ENCODE results near the gene ZNF772. TPM values are rescaled to one million over a fixed set of nuclear protein-coding genes. Genes with fewer than 3 reads are reported as not detected.

The ZNF772 gene
- polyA plus RNA-seq, 1 of the 3 experiments (the other 2 are of a cell fraction), result 0.99 TPM

- ChIA-PET POLR2A (no interaction called here), CTCF (no interaction called here)
- Histone ChIP-seq H2AFZ (ENCODE audit: low read depth) (no peak overlapping the region), H3K9ac (no peak overlapping the region), H3K79me2 (ENCODE audit: insufficient read depth) (peaks cover 48% of the 10 kb centered on the region), H3F3A (replicated peaks; ENCODE audit: insufficient read depth) (no peaks in the 10 kb centered on the region), H3K4me2 (no peak overlapping the region), H3K4me1 (ENCODE audit: control insufficient read depth in 1 of 2, insufficient read depth in 2 of 2, low read depth in 1 of 2, low read length in 1 of 2) (no peaks in the 10 kb centered on the region; a peak in 1 of 4 replicates), H3K27me3 (ENCODE audit: insufficient read depth) (no peaks in the 10 kb centered on the region), H3K9me2 (no peaks in the 10 kb centered on the region), H3K27ac (ENCODE audit: low read depth in 2 of 2, low read length in 1 of 2) (no peak overlapping the region), H3K36me3 (replicated peaks in 1 of 2; ENCODE audit: control insufficient read depth in 1 of 2, insufficient read depth in 2 of 2, low read length in 1 of 2) (peaks cover 20 to 26% of the 10 kb centered on the region in 2 experiments), H4K20me1 (ENCODE audit: insufficient read depth) (no peaks in the 10 kb centered on the region), H3K4me3 (ENCODE audit: low read depth in 2 of 2, low read length in 1 of 2) (no peak overlapping the region), H3K9me3 (no peaks in the 10 kb centered on the region)
- 92% methylated on average over 5 of the region's 5 CpGs for WGBS (ENCODE audit: low lambda C conversion rate)
- no peak for DNase-seq
- no peak for TF ChIP-seq RCOR1 (IDR thresholded peaks at IDR 0.05; ENCODE audit: low read length)
- TF ChIP-seq POLR2AphosphoS5 (IDR thresholded peaks at IDR 0.05; ENCODE audit: low read depth, low read length), result no peak
- TF ChIP-seq GABPA (IDR thresholded peaks at IDR 0.05; ENCODE audit: low read depth), result no peak
- TF ChIP-seq JUND (IDR thresholded peaks at IDR 0.05), result no peak
- TF ChIP-seq YY1 (IDR thresholded peaks at IDR 0.05; ENCODE audit: low read depth), result no peak
- TF ChIP-seq RFX5 (IDR thresholded peaks at IDR 0.05; ENCODE audit: low read length), result no peak
- no peak for TF ChIP-seq RAD21 (IDR thresholded peaks at IDR 0.05; ENCODE audit: low read length)
- TF ChIP-seq SMC3 (IDR thresholded peaks at IDR 0.05; ENCODE audit: low read depth, low read length), result no peak
- TF ChIP-seq GATA2 (CRISPR knock-in tag; IDR thresholded peaks at IDR 0.05), result no peak
- TF ChIP-seq TCF12 (IDR thresholded peaks at IDR 0.05), result no peak
- TF ChIP-seq TAF1 (IDR thresholded peaks at IDR 0.05; ENCODE audit: borderline replicate concordance, low read depth, low read length), result no peak
- no peak for TF ChIP-seq IRF3 (IDR thresholded peaks at IDR 0.05; ENCODE audit: low read depth, low read length)
- no peak for TF ChIP-seq EP300 (IDR thresholded peaks at IDR 0.05; ENCODE audit: borderline replicate concordance in 1 of 2, low read depth in 1 of 2, low read length in 1 of 2)
- no peak for TF ChIP-seq ELF1 (IDR thresholded peaks at IDR 0.05)
- no peak for TF ChIP-seq USF1 (IDR thresholded peaks at IDR 0.05; ENCODE audit: borderline replicate concordance, low read depth)
- no peak for TF ChIP-seq FOXM1 (IDR thresholded peaks at IDR 0.05; ENCODE audit: low read depth)
- TF ChIP-seq SIN3A (IDR thresholded peaks at IDR 0.05; ENCODE audit: borderline replicate concordance, low read depth, low read length), result no peak
- TF ChIP-seq ZBTB33 (IDR thresholded peaks at IDR 0.05; ENCODE audit: borderline replicate concordance, low read depth), result no peak
These were observed 34.2 kb downstream of the ZNF772 start for GRCh38 chr19:57443121-57443696.
